ENCODE measurements around the gene ANK2. TPM values are rescaled to one million over a fixed set of nuclear protein-coding genes. Genes with fewer than 3 reads are reported as not detected.

ANK2 gene
- total RNA-seq, 5 donors from 2014 or later (not counting 1 experiment from before 2014, with no cell fraction given), result 0.25 to 0.62 (median 0.31) TPM; not detected in 1

- no peaks in the 10 kb centered on the region for H3K36me3 ChIP-seq (ENCODE audit: control insufficient read depth in 2 of 2, extremely low read depth in 1 of 2, insufficient read depth in 1 of 2, low read length in 1 of 2)
- H3K9me3 Mint-ChIP-seq, result peaks cover 4 to 32% (median 13%) of the 10 kb centered on the region in 3 donors
Observed at GRCh38 chr4:113419631-113420030, 370.2 kb downstream of the ANK2 start.

GRCh38 chr4:113420938-113421337, 371.5 kb downstream of the ANK2 start:
- Mint-ChIP-seq H3K27me3 (peaks cover 5 to 12% of the 10 kb centered on the region in 2 donors), H3K4me3 (no peak overlapping the region), H3K36me3 (no peaks in the 10 kb centered on the region), H3K27ac (no peak overlapping the region), H3K9me3 (peaks cover 4 to 32% (median 13%) of the 10 kb centered on the region in 3 donors), H3K4me1 (no peaks in the 10 kb centered on the region)
- H3K27me3 ChIP-seq (replicated peaks in 1 of 2; ENCODE audit: control insufficient read depth in 2 of 2, extremely low read depth in 1 of 2, insufficient read depth in 2 of 2, low read length in 1 of 2), result peaks cover 0 to 2% of the 10 kb centered on the region in 2 experiments
- no peak for DNase-seq
- CTCF ChIA-PET, result no interaction called here
- no peak overlapping the region for H3K4me3 ChIP-seq (ENCODE audit: control insufficient read depth in 1 of 2, extremely low read depth in 1 of 2, low read length in 1 of 2)
- POLR2A ChIA-PET, result no interaction called here
- H3K27ac ChIP-seq (ENCODE audit: low read length), result no peak overlapping the region
- H3K9me3 ChIP-seq, result no peaks in the 10 kb centered on the region
- H3K36me3 ChIP-seq (ENCODE audit: control insufficient read depth in 2 of 2, extremely low read depth in 1 of 2, insufficient read depth in 1 of 2, low read length in 1 of 2), result no peaks in the 10 kb centered on the region
- ATAC-seq (replicated peaks in 1 of 4), result no peak
- H3K4me1 ChIP-seq (ENCODE audit: control insufficient read depth in 1 of 2, extremely low read depth in 1 of 2, insufficient read depth in 2 of 2, low read length in 2 of 2), result no peaks in the 10 kb centered on the region

More at GRCh38 chr4:113419631-113420030, 370.2 kb downstream of the ANK2 start:
- H3K9me3 ChIP-seq, result no peaks in the 10 kb centered on the region
- H3K4me3 ChIP-seq (ENCODE audit: control insufficient read depth in 1 of 2, extremely low read depth in 1 of 2, low read length in 1 of 2), result no peak overlapping the region
- H3K4me1 Mint-ChIP-seq, result no peaks in the 10 kb centered on the region
- peaks cover 0 to 2% of the 10 kb centered on the region in 2 experiments for H3K27me3 ChIP-seq (replicated peaks in 1 of 2; ENCODE audit: control insufficient read depth in 2 of 2, extremely low read depth in 1 of 2, insufficient read depth in 2 of 2, low read length in 1 of 2)
- WGBS (ENCODE audit: insufficient coverage), result no CpG with 5 or more reads among the region's 2 CpGs
- ATAC-seq (replicated peaks in 1 of 4), result no peak
- no peak overlapping the region for H3K27ac ChIP-seq (ENCODE audit: low read length)
- H3K4me1 ChIP-seq (ENCODE audit: control insufficient read depth in 1 of 2, extremely low read depth in 1 of 2, insufficient read depth in 2 of 2, low read length in 2 of 2), result no peaks in the 10 kb centered on the region
- no peak overlapping the region for H3K4me3 Mint-ChIP-seq
- peaks cover 5 to 12% of the 10 kb centered on the region in 2 donors for H3K27me3 Mint-ChIP-seq
- no peak for DNase-seq
- H3K27ac Mint-ChIP-seq, result no peak overlapping the region
- H3K36me3 Mint-ChIP-seq, result no peaks in the 10 kb centered on the region
- ChIA-PET CTCF (no interaction called here), POLR2A (no interaction called here)

- WGBS (ENCODE audit: insufficient coverage), result no CpG with 5 or more reads among the region's 1 CpG
- no peaks in the 10 kb centered on the region for H3K9me3 ChIP-seq
- Mint-ChIP-seq H3K9me3 (peaks cover 4 to 32% (median 13%) of the 10 kb centered on the region in 3 donors), H3K36me3 (no peaks in the 10 kb centered on the region), H3K4me1 (no peaks in the 10 kb centered on the region), H3K4me3 (no peak overlapping the region), H3K27ac (no peak overlapping the region), H3K27me3 (peaks cover 1 to 4% of the 10 kb centered on the region in 2 donors)
- ChIA-PET CTCF (no interaction called here), POLR2A (no interaction called here)
- H3K4me1 ChIP-seq (ENCODE audit: control insufficient read depth in 1 of 2, extremely low read depth in 1 of 2, insufficient read depth in 2 of 2, low read length in 2 of 2), result no peaks in the 10 kb centered on the region
- H3K36me3 ChIP-seq (ENCODE audit: control insufficient read depth in 2 of 2, extremely low read depth in 1 of 2, insufficient read depth in 1 of 2, low read length in 1 of 2), result no peaks in the 10 kb centered on the region
- no peak for ATAC-seq (replicated peaks in 1 of 4)
- no peak overlapping the region for H3K4me3 ChIP-seq (ENCODE audit: control insufficient read depth in 1 of 2, extremely low read depth in 1 of 2, low read length in 1 of 2)
- H3K27me3 ChIP-seq (replicated peaks in 1 of 2; ENCODE audit: control insufficient read depth in 2 of 2, extremely low read depth in 1 of 2, insufficient read depth in 2 of 2, low read length in 1 of 2), result no peaks in the 10 kb centered on the region
- no peak overlapping the region for H3K27ac ChIP-seq (ENCODE audit: low read length)
- no peak for DNase-seq
Observed at GRCh38 chr4:113423631-113424030, 374.2 kb downstream of the ANK2 start.

- Histone ChIP-seq H3K36me3 (ENCODE audit: control insufficient read depth in 2 of 2, extremely low read depth in 1 of 2, insufficient read depth in 1 of 2, low read length in 1 of 2) (no peaks in the 10 kb centered on the region), H3K9me3 (no peaks in the 10 kb centered on the region), H3K27ac (ENCODE audit: low read length) (no peak overlapping the region), H3K4me1 (ENCODE audit: control insufficient read depth in 1 of 2, extremely low read depth in 1 of 2, insufficient read depth in 2 of 2, low read length in 2 of 2) (no peaks in the 10 kb centered on the region), H3K4me3 (ENCODE audit: control insufficient read depth in 1 of 2, extremely low read depth in 1 of 2, low read length in 1 of 2) (no peak overlapping the region), H3K27me3 (replicated peaks in 1 of 2; ENCODE audit: control insufficient read depth in 2 of 2, extremely low read depth in 1 of 2, insufficient read depth in 2 of 2, low read length in 1 of 2) (peaks cover 0 to 3% of the 10 kb centered on the region in 2 experiments)
- no peak overlapping the region for H3K27ac Mint-ChIP-seq
- no peak for ATAC-seq (replicated peaks in 1 of 4)
- H3K4me3 Mint-ChIP-seq, result no peak overlapping the region
- ChIA-PET CTCF (no interaction called here), POLR2A (interaction anchor here in 1 of 2 donors (0.6 kb wide), 1 partner anchor 9 kb away, joined by 3 read pairs; no protein-coding TSS in a partner anchor)
- H3K27me3 Mint-ChIP-seq, result peaks cover 9 to 16% of the 10 kb centered on the region in 2 donors
- H3K4me1 Mint-ChIP-seq, result peaks cover 10 to 11% (median 11%) of the 10 kb centered on the region in 3 donors
- no peaks in the 10 kb centered on the region for H3K36me3 Mint-ChIP-seq
- WGBS (ENCODE audit: insufficient coverage), result no CpG with 5 or more reads among the region's 1 CpG
- no peaks in the 10 kb centered on the region for H3K9me3 Mint-ChIP-seq
- no peak for DNase-seq
Observed at GRCh38 chr4:113433116-113433515, 383.7 kb downstream of the ANK2 start.
